ENCODE results near the gene MAN2A2. TPM values are rescaled to one million over a fixed set of nuclear protein-coding genes. Genes with fewer than 3 reads are reported as not detected.

The MAN2A2 gene
- total RNA-seq (2021; fragmentation: NEBNext Ultra II Directional; extraction: Animal tissue kit (Norgen Biotek cat#: 25700)): 21.9 and 23.1 TPM in 2 replicates
- polyA plus RNA-seq (2011; rRNA removed): 29.7 and 35.9 TPM in 2 replicates
- polyA plus RNA-seq (2011; cell fraction: cytosol; rRNA removed): 24.6 TPM
- 210 TPM for polyA plus RNA-seq (2011; cell fraction: nucleus; rRNA removed)
- 16.3 to 19.6 TPM (median 18.4 TPM) in 4 replicates for polyA plus RNA-seq (2012, experiment 1 of 2)
- 4.7 TPM for polyA plus RNA-seq (2012, experiment 2 of 2)
- polyA plus RNA-seq (2013, experiment 1 of 2): 18.5 TPM
- polyA plus RNA-seq (2013, experiment 2 of 2): 14.0 TPM
- 20.9 and 24.9 TPM in 2 replicates for polyA minus RNA-seq (2011; rRNA and poly(A)+ RNA removed)
- polyA minus RNA-seq (2011; cell fraction: cytosol; rRNA and poly(A)+ RNA removed): 9.3 TPM
- polyA minus RNA-seq (2011; cell fraction: nucleus; rRNA and poly(A)+ RNA removed): 32.5 TPM
- long read RNA-seq, experiment 1, partial matches to known transcripts: 0 of 6 reads
- long read RNA-seq, experiment 1, other reads (novel, unspliced or antisense): 6 of 6 reads
- long read RNA-seq, experiment 2, partial matches to known transcripts: 0 of 1 reads
- long read RNA-seq, experiment 2, other reads (novel, unspliced or antisense): 1 of 1 reads

DNA sequence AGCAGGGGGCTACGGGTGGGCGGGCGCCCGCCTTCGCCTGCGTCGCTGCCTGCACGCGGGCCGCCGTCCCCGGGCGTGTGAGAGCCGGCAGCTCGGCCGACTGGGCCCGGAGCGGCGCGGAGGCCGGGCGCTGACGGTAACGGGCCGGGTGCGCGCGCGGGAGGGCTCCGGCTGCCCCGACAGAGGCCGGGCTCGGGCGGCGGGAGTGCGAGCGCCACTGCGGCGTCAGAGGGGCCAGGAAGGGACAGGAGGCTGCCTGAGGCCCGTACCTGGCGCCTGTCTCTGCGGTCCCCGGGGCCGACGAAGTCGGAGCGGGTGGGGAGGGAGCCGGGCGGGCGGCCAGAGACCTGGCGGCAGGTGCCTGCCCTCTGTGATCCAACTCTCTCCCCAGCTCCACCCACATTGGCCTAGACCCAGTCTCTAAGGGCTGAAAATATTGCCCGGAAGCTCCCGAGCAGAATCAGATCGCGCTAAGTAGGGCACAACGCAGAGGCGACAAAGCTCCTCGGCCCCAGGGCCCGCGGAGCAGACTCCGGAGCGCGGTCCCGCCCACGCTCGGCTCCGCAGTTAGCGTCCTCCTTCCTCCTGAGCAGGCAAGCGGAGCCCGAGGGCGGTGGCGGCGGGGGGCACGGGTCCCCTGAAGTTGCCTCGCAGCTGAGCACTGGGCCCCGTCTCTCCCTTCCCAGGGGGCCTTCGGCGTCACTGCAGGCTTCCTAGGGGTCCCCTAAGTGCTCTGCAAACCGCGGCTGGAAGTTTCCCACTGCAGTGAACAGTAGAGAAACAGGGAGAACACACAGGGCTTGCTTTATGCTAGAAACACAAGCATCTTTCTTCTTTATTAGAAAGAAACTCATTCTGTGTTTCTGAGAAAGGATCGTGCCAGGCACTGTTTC lies at the start of gene MAN2A2:
Gene MAN2A2 (plus strand): TSS at position 463 of the 893 bp plus-strand sequence. CDS start 906 bp downstream, outside the sequence.
- Histone ChIP-seq H4K20me1 (replicated peaks in 1 of 2; ENCODE audit: control insufficient read depth in 1 of 2, insufficient read depth in 2 of 2, low read length in 2 of 2) (peaks cover 0 to 5% of the 10 kb centered on the region in 2 experiments), H3K4me1 (replicated peaks in 1 of 4; ENCODE audit: control insufficient read depth in 3 of 4, insufficient read depth in 4 of 4, low read length in 3 of 4) (peaks cover 5 to 8% (median 7%) of the 10 kb centered on the region in 4 experiments; a peak in 6 of 7 replicates), H3K27ac (ENCODE audit: low read depth, low read length) (no peak within 1 kb of the TSS), H3K9me3 (ENCODE audit: insufficient read depth in 2 of 2, low read depth in 1 of 2, low read length in 1 of 2) (no peaks in the 10 kb centered on the region), H3K79me1 (ENCODE audit: low read depth, low read length) (no peaks in the 10 kb centered on the region), H3K36me3 (ENCODE audit: control insufficient read depth in 2 of 4, insufficient read depth in 4 of 4, low read length in 3 of 4) (no peaks in the 10 kb centered on the region; a peak in 2 of 8 replicates), H3K18ac (ENCODE audit: extremely low read depth, low read length) (peak within 1 kb of the TSS; percentile 48), H3K4me3 (ENCODE audit: extremely low read depth in 1 of 4, insufficient read depth in 2 of 4, low read depth in 3 of 4, low read length in 4 of 4) (peak within 1 kb of the TSS; percentile 52 to 79 (median 74)), H3K23ac (ENCODE audit: insufficient read length) (no peak within 1 kb of the TSS), H3K56ac (replicated peaks; ENCODE audit: insufficient read length, low read depth, low read length) (no peak within 1 kb of the TSS), H3K9ac (replicated peaks in 1 of 4; ENCODE audit: extremely low read depth in 1 of 4, low read depth in 3 of 4, low read length in 3 of 4) (peak within 1 kb of the TSS; percentile 33 to 53 (median 49); a peak in 5 of 7 replicates), H2BK20ac (ENCODE audit: low read length) (no peak within 1 kb of the TSS), H2AFZ (ENCODE audit: low read length) (peak within 1 kb of the TSS; percentile 12), H3K27me3 (replicated peaks in 1 of 4; ENCODE audit: control insufficient read depth in 3 of 4, extremely low read depth in 1 of 4, insufficient read depth in 3 of 4, low read length in 3 of 4) (peaks cover 0 to 16% (median 9%) of the 10 kb centered on the region in 4 experiments; a peak in 5 of 7 replicates), H2BK120ac (replicated peaks; ENCODE audit: low read depth, low read length) (peak within 1 kb of the TSS; percentile 43), H4K91ac (replicated peaks; ENCODE audit: insufficient read length, low read length) (no peak within 1 kb of the TSS), H2BK5ac (ENCODE audit: low read depth, low read length) (peak within 1 kb of the TSS; percentile 35; the same call in 1 of the 2 replicates), H3K4me2 (ENCODE audit: insufficient read depth in 1 of 2, low read depth in 2 of 2, low read length in 2 of 2) (peak within 1 kb of the TSS; percentile 91 to 97), H3K79me2 (ENCODE audit: control insufficient read depth in 1 of 2, insufficient read depth in 2 of 2, low read length in 2 of 2) (no peaks in the 10 kb centered on the region), H4K8ac (ENCODE audit: extremely low read depth, insufficient read depth, low read length) (peak within 1 kb of the TSS; percentile 78; the same call in 1 of the 2 replicates), H2AK5ac (ENCODE audit: low read depth, low read length) (no peak within 1 kb of the TSS), H4K5ac (ENCODE audit: insufficient read length, low read depth, low read length) (no peak within 1 kb of the TSS), H3K14ac (ENCODE audit: insufficient read length) (no peak within 1 kb of the TSS), H3K23me2 (ENCODE audit: low read depth, low read length) (peaks cover 14% of the 10 kb centered on the region; the same call in 1 of the 2 replicates), H3K4ac (replicated peaks; ENCODE audit: insufficient read length, low read depth, low read length) (no peak within 1 kb of the TSS), H2BK12ac (ENCODE audit: low read depth, low read length) (no peak within 1 kb of the TSS; the same call in 1 of the 2 replicates), H2BK15ac (ENCODE audit: low read length) (no peak within 1 kb of the TSS)
- WGBS, 2 experiments (ENCODE audit: extremely low coverage in 1 of 2, insufficient coverage in 1 of 2, insufficient read length in 1 of 2, insufficient replicate concordance in 2 of 2, low coverage in 1 of 2, low lambda C conversion rate in 2 of 2, missing lambda C conversion rate in 1 of 2): 1% methylated on average over 57 of the region's 81 CpGs; no CpG with 5 or more reads in 1 of the 2 experiments
- ChIA-PET CTCF (ENCODE audit: partially characterized antibody) (interaction anchor here (0.7 to 13.3 kb wide), 17 partner anchors 8 to 370 kb away, joined by 3 to 187 read pairs (median 5); partner anchors contain the start of genes FES, HDDC3 and UNC45A), POLR2A (ENCODE audit: partially characterized antibody) (interaction anchor here (0.9 to 3.3 kb wide), 4 partner anchors 16 to 51 kb away, joined by 3 to 24 read pairs (median 4); partner anchors contain the start of genes HDDC3, RCCD1 and UNC45A)
- no peak for FAIRE-seq
- DNase-seq (ENCODE audit: low read depth in 1 of 2, low spot score in 2 of 2): peak in 1 of 2 experiments; percentile 82
- TF ChIP-seq HDAC2 (IDR thresholded peaks at IDR 0.05; ENCODE audit: borderline replicate concordance in 1 of 2, low read depth in 2 of 2, low read length in 2 of 2): 0 out of 4 replicates have a peak, but pooled peaks of 1 of the 2 experiments have one; percentile 34
- no peak for TF ChIP-seq SP4 (IDR thresholded peaks at IDR 0.05; ENCODE audit: low read length)
- TF ChIP-seq KDM5A (IDR thresholded peaks at IDR 0.05; ENCODE audit: low read length): no peak
- no peak for TF ChIP-seq CBX5 (IDR thresholded peaks at IDR 0.05; ENCODE audit: low read depth, low read length)
- no peak for TF ChIP-seq TCF12 (IDR thresholded peaks at IDR 0.05; ENCODE audit: low read depth, low read length)
- peak; percentile 43 for TF ChIP-seq ASH2L (IDR thresholded peaks at IDR 0.05; ENCODE audit: low read length)
- TF ChIP-seq POLR2AphosphoS5 (IDR thresholded peaks at IDR 0.05; ENCODE audit: low read depth, low read length): no peak
- TF ChIP-seq CTBP2 (IDR thresholded peaks at IDR 0.05; ENCODE audit: borderline replicate concordance, insufficient read depth, insufficient read length, low read length): no peak
